ENCODE measurements around the gene SIVA1. TPM values are rescaled to one million over a fixed set of nuclear protein-coding genes. Genes with fewer than 3 reads are reported as not detected.

SIVA1 gene
- total and polyA plus RNA-seq, 4 donors, result 67.4 to 115 (median 99.6) TPM

DNA sequence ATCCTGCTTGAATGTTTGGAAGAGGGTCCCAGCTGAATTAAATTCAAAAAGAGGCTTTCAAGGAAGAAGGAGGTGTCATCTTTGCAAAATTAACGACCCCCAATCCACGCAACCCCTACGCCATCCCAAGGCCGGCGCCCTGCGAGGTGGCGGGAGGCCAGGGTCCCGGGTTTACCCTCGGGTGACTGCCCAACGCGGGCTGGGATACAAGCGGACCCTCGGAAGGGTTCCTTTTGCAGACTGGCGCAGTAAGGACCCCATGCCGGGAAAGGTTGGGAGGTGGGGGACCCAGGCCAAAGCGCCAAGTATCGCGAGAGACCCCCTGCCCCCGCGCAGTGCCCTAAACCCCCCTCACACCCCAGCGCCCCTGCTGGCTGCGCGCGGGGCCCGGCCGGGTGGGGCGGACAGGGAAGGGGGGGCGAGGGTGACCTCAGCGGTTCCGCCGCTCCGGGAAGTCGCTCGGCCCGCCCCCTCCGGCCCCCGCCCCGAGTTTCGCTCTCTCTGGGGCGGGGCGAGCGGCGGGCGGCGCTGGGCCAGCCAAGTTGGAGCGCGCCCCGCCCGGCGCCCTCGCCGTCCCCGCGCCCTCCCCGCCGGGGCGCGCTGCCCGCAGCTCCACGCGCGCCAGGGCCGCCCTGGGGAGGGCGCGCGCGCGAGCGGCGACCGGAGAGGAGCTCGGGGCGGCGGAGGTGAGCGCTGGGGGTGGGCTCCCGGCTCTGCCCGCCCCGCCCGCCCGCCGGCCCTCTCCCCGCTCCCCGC is 47.2 kb downstream of the SIVA1 start:
- Histone ChIP-seq H3K27ac (ENCODE audit: low read depth in 1 of 2, low read length in 2 of 2) (peak overlapping the region; percentile 96 to 97), H3K27me3 (ENCODE audit: control insufficient read depth in 4 of 4, insufficient read depth in 4 of 4, low read length in 3 of 4) (no peaks in the 10 kb centered on the region), H3K36me3 (ENCODE audit: control insufficient read depth in 4 of 4, insufficient read depth in 3 of 4, low read depth in 1 of 4, low read length in 3 of 4) (no peaks in the 10 kb centered on the region), H3K9ac (ENCODE audit: low read depth in 1 of 2, low read length in 2 of 2) (peak overlapping the region; percentile 72 to 87), H3K4me1 (ENCODE audit: control insufficient read depth in 4 of 4, insufficient read depth in 4 of 4, low read length in 3 of 4) (peaks cover 19 to 40% (median 30%) of the 10 kb centered on the region in 4 donors), H3K9me3 (ENCODE audit: control insufficient read depth in 4 of 4, low read length in 3 of 4) (no peaks in the 10 kb centered on the region), H3K4me3 (ENCODE audit: low read depth in 1 of 3, low read length in 3 of 3) (peak overlapping the region in 2 of 3 donors; percentile 42 to 76)
- WGBS, result 5% methylated on average over 83 of the region's 83 CpGs
- peak; percentile 69 for DNase-seq (ENCODE audit: low spot score)
- TF ChIP-seq EGR1 (IDR thresholded peaks at IDR 0.05; ENCODE audit: low read depth in 2 of 2) (peak in 1 of 2 donors; percentile 2), RAD21 (IDR thresholded peaks at IDR 0.05) (no peak)
- TF ChIP-seq, protein P1, sequence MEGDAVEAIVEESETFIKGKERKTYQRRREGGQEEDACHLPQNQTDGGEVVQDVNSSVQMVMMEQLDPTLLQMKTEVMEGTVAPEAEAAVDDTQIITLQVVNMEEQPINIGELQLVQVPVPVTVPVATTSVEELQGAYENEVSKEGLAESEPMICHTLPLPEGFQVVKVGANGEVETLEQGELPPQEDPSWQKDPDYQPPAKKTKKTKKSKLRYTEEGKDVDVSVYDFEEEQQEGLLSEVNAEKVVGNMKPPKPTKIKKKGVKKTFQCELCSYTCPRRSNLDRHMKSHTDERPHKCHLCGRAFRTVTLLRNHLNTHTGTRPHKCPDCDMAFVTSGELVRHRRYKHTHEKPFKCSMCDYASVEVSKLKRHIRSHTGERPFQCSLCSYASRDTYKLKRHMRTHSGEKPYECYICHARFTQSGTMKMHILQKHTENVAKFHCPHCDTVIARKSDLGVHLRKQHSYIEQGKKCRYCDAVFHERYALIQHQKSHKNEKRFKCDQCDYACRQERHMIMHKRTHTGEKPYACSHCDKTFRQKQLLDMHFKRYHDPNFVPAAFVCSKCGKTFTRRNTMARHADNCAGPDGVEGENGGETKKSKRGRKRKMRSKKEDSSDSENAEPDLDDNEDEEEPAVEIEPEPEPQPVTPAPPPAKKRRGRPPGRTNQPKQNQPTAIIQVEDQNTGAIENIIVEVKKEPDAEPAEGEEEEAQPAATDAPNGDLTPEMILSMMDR (IDR thresholded peaks at IDR 0.05; ENCODE audit: low read depth, low read length, missing input control), result peak; percentile 11

GRCh38 chr14:104800771-104801519 is 48.0 kb downstream of the SIVA1 start, which contains the start of gene ZBTB42:
TSS of gene ZBTB42 (plus strand) at chr14:104801101. CDS start at chr14:104801198, 97 bp downstream.
- H3K36me3 ChIP-seq (ENCODE audit: control insufficient read depth in 4 of 4, insufficient read depth in 3 of 4, low read depth in 1 of 4, low read length in 3 of 4), result no peaks in the 10 kb centered on the region
- TF ChIP-seq NR2F2 (IDR thresholded peaks at IDR 0.05) (no peak), FOXA2 (IDR thresholded peaks at IDR 0.05) (peak; percentile 44), RXRA (IDR thresholded peaks at IDR 0.05) (no peak), JUND (IDR thresholded peaks at IDR 0.05) (no peak), TAF1 (conservative IDR thresholded peaks at IDR 0.05) (no peak), GABPA (IDR thresholded peaks at IDR 0.05 in 1 of 2, conservative IDR thresholded peaks at IDR 0.05 in 1 of 2) (no peak), HNF4G (IDR thresholded peaks at IDR 0.05) (no peak), EGR1 (IDR thresholded peaks at IDR 0.05; ENCODE audit: low read depth in 2 of 2) (peak in 1 of 2 donors; percentile 73), FOXA1 (IDR thresholded peaks at IDR 0.05) (peak; percentile 57)
- under 1% methylated on average over 105 of the region's 105 CpGs for WGBS
- peak within 1 kb of the TSS; percentile 72 to 87 for H3K9ac ChIP-seq (ENCODE audit: low read depth in 1 of 2, low read length in 2 of 2)
- no peaks in the 10 kb centered on the region for H3K9me3 ChIP-seq (ENCODE audit: control insufficient read depth in 4 of 4, low read length in 3 of 4)
- peak within 1 kb of the TSS; percentile 48 to 76 (median 58) for H3K4me3 ChIP-seq (ENCODE audit: low read depth in 1 of 3, low read length in 3 of 3)
- H3K4me1 ChIP-seq (ENCODE audit: control insufficient read depth in 4 of 4, insufficient read depth in 4 of 4, low read length in 3 of 4), result peaks cover 18 to 40% (median 28%) of the 10 kb centered on the region in 4 donors
- peak within 1 kb of the TSS; percentile 96 to 97 for H3K27ac ChIP-seq (ENCODE audit: low read depth in 1 of 2, low read length in 2 of 2)
- DNase-seq (ENCODE audit: low spot score), result peak; percentile 64
- no peaks in the 10 kb centered on the region for H3K27me3 ChIP-seq (ENCODE audit: control insufficient read depth in 4 of 4, insufficient read depth in 4 of 4, low read length in 3 of 4)

DNA sequence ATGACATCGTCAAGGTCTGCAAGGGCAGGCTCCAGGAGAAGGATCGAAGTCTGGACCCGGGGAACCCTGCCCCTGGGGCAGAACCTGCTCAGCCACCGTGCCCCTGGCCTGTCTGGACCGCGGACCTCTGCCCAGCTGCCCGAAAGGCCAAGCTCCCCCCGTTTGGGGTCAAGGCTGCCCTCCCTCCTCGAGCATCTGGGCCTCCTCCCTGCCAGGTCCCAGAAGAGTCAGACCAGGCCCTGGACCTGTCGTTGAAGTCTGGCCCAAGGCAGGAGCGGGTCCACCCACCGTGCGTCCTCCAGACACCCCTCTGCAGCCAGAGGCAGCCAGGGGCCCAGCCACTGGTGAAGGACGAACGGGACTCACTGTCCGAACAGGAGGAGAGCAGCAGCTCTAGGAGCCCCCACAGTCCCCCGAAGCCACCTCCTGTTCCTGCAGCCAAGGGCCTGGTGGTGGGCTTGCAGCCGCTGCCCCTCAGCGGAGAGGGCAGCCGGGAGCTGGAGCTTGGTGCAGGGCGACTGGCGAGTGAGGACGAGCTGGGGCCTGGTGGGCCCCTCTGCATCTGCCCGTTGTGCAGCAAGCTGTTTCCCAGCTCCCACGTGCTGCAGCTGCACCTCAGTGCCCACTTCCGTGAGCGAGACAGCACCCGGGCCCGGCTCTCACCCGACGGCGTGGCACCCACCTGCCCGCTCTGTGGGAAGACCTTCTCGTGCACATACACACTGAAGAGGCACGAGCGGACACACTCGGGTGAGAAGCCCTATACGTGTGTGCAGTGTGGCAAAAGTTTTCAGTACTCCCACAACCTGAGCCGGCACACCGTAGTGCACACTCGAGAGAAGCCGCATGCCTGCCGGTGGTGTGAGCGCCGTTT is 48.8 kb downstream of the SIVA1 start:
- H3K4me1 ChIP-seq (ENCODE audit: control insufficient read depth in 4 of 4, insufficient read depth in 4 of 4, low read length in 3 of 4), result peaks cover 15 to 35% (median 22%) of the 10 kb centered on the region in 4 donors
- 73% methylated on average over 45 of the region's 45 CpGs for WGBS
- DNase-seq (ENCODE audit: low spot score), result no peak

More for the DNA sequence above, 48.8 kb downstream of the SIVA1 start:
- TF ChIP-seq, protein P2, sequence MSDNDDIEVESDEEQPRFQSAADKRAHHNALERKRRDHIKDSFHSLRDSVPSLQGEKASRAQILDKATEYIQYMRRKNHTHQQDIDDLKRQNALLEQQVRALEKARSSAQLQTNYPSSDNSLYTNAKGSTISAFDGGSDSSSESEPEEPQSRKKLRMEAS (IDR thresholded peaks at IDR 0.05), result no peak
- TF ChIP-seq NR2F2 (IDR thresholded peaks at IDR 0.05) (no peak), HNF4A (conservative IDR thresholded peaks at IDR 0.05) (peak; percentile 72 to 84), YY1 (IDR thresholded peaks at IDR 0.05) (no peak), ATF3 (IDR thresholded peaks at IDR 0.05) (no peak), RAD21 (IDR thresholded peaks at IDR 0.05) (no peak), RXRA (IDR thresholded peaks at IDR 0.05) (peak in 1 of 2 donors; percentile 31), JUND (IDR thresholded peaks at IDR 0.05) (no peak), FOXA2 (IDR thresholded peaks at IDR 0.05) (no peak)
- TF ChIP-seq, protein P1 (IDR thresholded peaks at IDR 0.05; ENCODE audit: low read depth, low read length, missing input control), result no peak
- TF ChIP-seq, protein P3, sequence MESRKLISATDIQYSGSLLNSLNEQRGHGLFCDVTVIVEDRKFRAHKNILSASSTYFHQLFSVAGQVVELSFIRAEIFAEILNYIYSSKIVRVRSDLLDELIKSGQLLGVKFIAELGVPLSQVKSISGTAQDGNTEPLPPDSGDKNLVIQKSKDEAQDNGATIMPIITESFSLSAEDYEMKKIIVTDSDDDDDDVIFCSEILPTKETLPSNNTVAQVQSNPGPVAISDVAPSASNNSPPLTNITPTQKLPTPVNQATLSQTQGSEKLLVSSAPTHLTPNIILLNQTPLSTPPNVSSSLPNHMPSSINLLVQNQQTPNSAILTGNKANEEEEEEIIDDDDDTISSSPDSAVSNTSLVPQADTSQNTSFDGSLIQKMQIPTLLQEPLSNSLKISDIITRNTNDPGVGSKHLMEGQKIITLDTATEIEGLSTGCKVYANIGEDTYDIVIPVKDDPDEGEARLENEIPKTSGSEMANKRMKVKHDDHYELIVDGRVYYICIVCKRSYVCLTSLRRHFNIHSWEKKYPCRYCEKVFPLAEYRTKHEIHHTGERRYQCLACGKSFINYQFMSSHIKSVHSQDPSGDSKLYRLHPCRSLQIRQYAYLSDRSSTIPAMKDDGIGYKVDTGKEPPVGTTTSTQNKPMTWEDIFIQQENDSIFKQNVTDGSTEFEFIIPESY (IDR thresholded peaks at IDR 0.05), result no peak
- Histone ChIP-seq H3K9me3 (ENCODE audit: control insufficient read depth in 4 of 4, low read length in 3 of 4) (no peaks in the 10 kb centered on the region), H3K4me3 (ENCODE audit: low read depth in 1 of 3, low read length in 3 of 3) (peak overlapping the region; percentile 48 to 76 (median 58)), H3K27me3 (ENCODE audit: control insufficient read depth in 4 of 4, insufficient read depth in 4 of 4, low read length in 3 of 4) (no peaks in the 10 kb centered on the region), H3K36me3 (ENCODE audit: control insufficient read depth in 4 of 4, insufficient read depth in 3 of 4, low read depth in 1 of 4, low read length in 3 of 4) (no peaks in the 10 kb centered on the region), H3K27ac (ENCODE audit: low read depth in 1 of 2, low read length in 2 of 2) (peak overlapping the region; percentile 72 to 91), H3K9ac (ENCODE audit: low read depth in 1 of 2, low read length in 2 of 2) (peak overlapping the region in 1 of 2 donors; percentile 53)
